22Rv1 (cell line): ENCODE results near the gene PLA2G4D.

Experiments
- CTCF ChIP-seq: fragments of 450-650 bp; IDR thresholded peaks from 2 replicates; pipeline ENCODE4 v1.5.1; 2017; ENCODE audit warnings: mild to moderate bottlenecking
- ZFX ChIP-seq: fragments of 450-650 bp; IDR thresholded peaks from 2 replicates; pipeline ENCODE4 v1.6.1; 2017; ENCODE audit warnings: antibody characterized with exemption, borderline replicate concordance

- TF ChIP-seq CTCF (no peak), ZFX (no peak)
These were observed 36.6 kb upstream of the PLA2G4D start for GRCh38 chr15:42131006-42131405.
